Endothelial cell of umbilical vein (primary cell): Measurements from ENCODE around the gene SULF2.

Source experiments
- EZH2 ChIP-seq: IDR thresholded peaks from 2 replicates; pipeline ENCODE4 v1.6.1; 2012; ENCODE audit warnings: borderline replicate concordance, low read depth, mild to moderate bottlenecking, moderate library complexity, low read length, inconsistent platforms; ENCODE audit not compliant: severe bottlenecking
- GATA2 ChIP-seq: IDR thresholded peaks from 2 replicates; pipeline ENCODE4 v1.7.0; 2011; ENCODE audit warnings: low read depth, mild to moderate bottlenecking, moderate library complexity, mixed read lengths, low read length; ENCODE audit not compliant: insufficient read length, insufficient read depth
- JUN ChIP-seq: IDR thresholded peaks from 2 replicates; pipeline ENCODE4 v1.6.1; 2011; ENCODE audit warnings: borderline replicate concordance, low read depth; ENCODE audit not compliant: insufficient read length, insufficient read depth
- MAX ChIP-seq: IDR thresholded peaks from 2 replicates; pipeline ENCODE4 v1.6.1; 2011; ENCODE audit not compliant: insufficient read depth, insufficient read length
- MYC ChIP-seq: IDR thresholded peaks from one replicate; pipeline ENCODE4 v1.6.1; 2011; ENCODE audit warnings: mild to moderate bottlenecking, low read depth, low read length
- POLR2A ChIP-seq: IDR thresholded peaks from 2 replicates; pipeline ENCODE4 v1.6.1; 2012; ENCODE audit warnings: low read depth, mild to moderate bottlenecking, control low read depth, low read length
- POLR2AphosphoS5 ChIP-seq: IDR thresholded peaks from 2 replicates; pipeline ENCODE4 v1.6.1; 2012; ENCODE audit warnings: low read depth, mild to moderate bottlenecking, control low read depth, low read length, moderate library complexity; ENCODE audit not compliant: insufficient read depth
- TF ChIP-seq, protein P1 (sequence below), 2 donors: IDR thresholded peaks; 1 replicate in 1 of 2; 2 replicates in 1 of 2; pipeline ENCODE4 v1.5.1; 2011; ENCODE audit warnings: low read length in 2 of 2, mild to moderate bottlenecking in 2 of 2, moderate library complexity in 2 of 2, control low read depth in 1 of 2, inconsistent platforms in 1 of 2, low read depth in 1 of 2; ENCODE audit not compliant: insufficient read depth in 1 of 2; ENCODE audit errors: extremely low read depth in 1 of 2

- TF ChIP-seq POLR2AphosphoS5 (no peak), POLR2A (no peak), MYC (no peak), JUN (no peak), MAX (no peak), EZH2 (no peak), GATA2 (no peak)
- TF ChIP-seq, protein P1, sequence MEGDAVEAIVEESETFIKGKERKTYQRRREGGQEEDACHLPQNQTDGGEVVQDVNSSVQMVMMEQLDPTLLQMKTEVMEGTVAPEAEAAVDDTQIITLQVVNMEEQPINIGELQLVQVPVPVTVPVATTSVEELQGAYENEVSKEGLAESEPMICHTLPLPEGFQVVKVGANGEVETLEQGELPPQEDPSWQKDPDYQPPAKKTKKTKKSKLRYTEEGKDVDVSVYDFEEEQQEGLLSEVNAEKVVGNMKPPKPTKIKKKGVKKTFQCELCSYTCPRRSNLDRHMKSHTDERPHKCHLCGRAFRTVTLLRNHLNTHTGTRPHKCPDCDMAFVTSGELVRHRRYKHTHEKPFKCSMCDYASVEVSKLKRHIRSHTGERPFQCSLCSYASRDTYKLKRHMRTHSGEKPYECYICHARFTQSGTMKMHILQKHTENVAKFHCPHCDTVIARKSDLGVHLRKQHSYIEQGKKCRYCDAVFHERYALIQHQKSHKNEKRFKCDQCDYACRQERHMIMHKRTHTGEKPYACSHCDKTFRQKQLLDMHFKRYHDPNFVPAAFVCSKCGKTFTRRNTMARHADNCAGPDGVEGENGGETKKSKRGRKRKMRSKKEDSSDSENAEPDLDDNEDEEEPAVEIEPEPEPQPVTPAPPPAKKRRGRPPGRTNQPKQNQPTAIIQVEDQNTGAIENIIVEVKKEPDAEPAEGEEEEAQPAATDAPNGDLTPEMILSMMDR (IDR thresholded peaks at IDR 0.05; ENCODE audit: extremely low read depth in 1 of 2, insufficient read depth in 1 of 2, low read depth in 1 of 2, low read length in 2 of 2), result no peak
Measured at GRCh38 chr20:47805951-47806350, 20.7 kb upstream of the SULF2 start.
